PC-9 (cell line): Measurements from ENCODE around the gene OSGEP. TPM values are rescaled to one million over a fixed set of nuclear protein-coding genes. Genes with fewer than 3 reads are reported as not detected.

Experiments
- BruUV-seq: library from RNA; stranded (reverse); fragments of 400-500 nt; replicated peaks from 2 replicates; lab custom pipeline; 2021; lab: Mats Ljungman, UMichigan
- CTCF ChIA-PET: fragments of 300-600 bp; sonication (Branson Sonifier 250); formaldehyde crosslinking; loops from one replicate; lab custom pipeline; 2022; ENCODE audit warnings: antibody characterized with exemption; lab: Charles Lee
- POLR2A ChIA-PET: fragments of 300-600 bp; sonication (Branson Sonifier 250); formaldehyde crosslinking; loops from one replicate; lab custom pipeline; 2022; ENCODE audit warnings: antibody characterized with exemption; ENCODE audit not compliant: unreplicated experiment; lab: Charles Lee
- DNase-seq, 2 experiments: peaks; one replicate each; pipeline versions ENCODE4 v3.0.0 to v3.0.0-alpha.2; 2015 to 2022; ENCODE audit warnings: mixed read lengths in 1 of 2
- H2AFZ ChIP-seq: fragments of 200-600 bp; sonication (generic); 2 replicates; pipeline ENCODE4 v1.8.1; 2017; ENCODE audit warnings: antibody characterized with exemption
- H3F3A ChIP-seq: fragments of 200-600 bp; sonication (generic); 2 replicates; pipeline ENCODE4 v1.8.1; 2017; ENCODE audit warnings: antibody characterized with exemption, mild to moderate bottlenecking, low read depth; ENCODE audit not compliant: insufficient read depth
- H3K27ac ChIP-seq: fragments of 200-600 bp; sonication (generic); 2 replicates; pipeline ENCODE4 v1.6.1; 2016; ENCODE audit warnings: mixed run types
- H3K27me3 ChIP-seq: fragments of 200-600 bp; sonication (generic); 2 replicates; pipeline ENCODE4 v1.6.1; 2016; ENCODE audit warnings: low read depth, mixed run types; ENCODE audit not compliant: insufficient read depth
- H3K36me3 ChIP-seq: fragments of 200-600 bp; sonication (generic); 2 replicates; pipeline ENCODE4 v1.6.1; 2016; ENCODE audit warnings: low read depth, mixed run types
- H3K4me1 ChIP-seq: fragments of 200-600 bp; sonication (generic); replicated peaks from 2 replicates; pipeline ENCODE4 v1.6.1; 2016; ENCODE audit warnings: mixed run types; ENCODE audit not compliant: insufficient read depth
- H3K4me2 ChIP-seq: fragments of 200-600 bp; sonication (generic); 2 replicates; pipeline ENCODE4 v1.6.1; 2017; ENCODE audit warnings: mixed run types
- H3K4me3 ChIP-seq: fragments of 200-600 bp; sonication (generic); 2 replicates; pipeline ENCODE4 v1.6.1; 2016; ENCODE audit warnings: mixed run types
- H3K79me2 ChIP-seq: fragments of 200-600 bp; sonication (generic); 2 replicates; pipeline ENCODE4 v1.6.1; 2017; ENCODE audit warnings: low read depth, mixed run types
- H3K9me2 ChIP-seq: fragments of 200-600 bp; sonication (generic); 2 replicates; pipeline ENCODE4 v1.8.1; 2017; ENCODE audit warnings: mild to moderate bottlenecking; ENCODE audit not compliant: insufficient read depth
- H3K9me3 ChIP-seq: fragments of 200-600 bp; sonication (generic); 2 replicates; pipeline ENCODE4 v1.8.1; 2016; ENCODE audit warnings: low read depth; ENCODE audit not compliant: insufficient read depth
- H4K20me1 ChIP-seq: fragments of 200-600 bp; sonication (generic); 2 replicates; pipeline ENCODE4 v1.8.1; 2017; ENCODE audit not compliant: insufficient read depth
- CTCF ChIP-seq: fragments of 200-600 bp; sonication (generic); conservative IDR thresholded peaks from 2 replicates; pipeline ENCODE4 v1.6.1; 2017; ENCODE audit warnings: mixed run types, antibody characterized with exemption, mild to moderate bottlenecking, moderate library complexity
- EZH2 ChIP-seq: fragments of 200-600 bp; sonication (generic); IDR thresholded peaks from 2 replicates; pipeline ENCODE4 v1.8.0; 2017; ENCODE audit warnings: antibody characterized with exemption, low read depth
- intact Hi-C: fragments of 100-400 bp; cut with micrococcal nuclease; formaldehyde crosslinking; loops from one replicate; pipeline ENCODE4 v1.10.0; 2022; ENCODE audit not compliant: unreplicated experiment
- total RNA-seq: library from RNA; stranded (reverse); gene quantifications from 2 replicates; pipeline ENCODE4 v1.2.3, GENCODE V29; 2021

The OSGEP gene
- total RNA-seq, 1 experiment from 2014 or later: 20.6 TPM

GRCh38 chr14:20490563-20490962 lies 36.0 kb upstream of the OSGEP start:
- no peak overlapping the region for H2AFZ ChIP-seq
- H3K79me2 ChIP-seq: no peaks in the 10 kb centered on the region

GRCh38 chr14:20489093-20489994 lies 34.7 kb upstream of the OSGEP start:
- no peak overlapping the region for H3K4me3 ChIP-seq
- H3K9me3 ChIP-seq: no peaks in the 10 kb centered on the region
- peaks cover under 1% of the 10 kb centered on the region; the same call in 1 of the 2 replicates for H3F3A ChIP-seq
- no peak overlapping the region for H3K27ac ChIP-seq
- H3K36me3 ChIP-seq: no peaks in the 10 kb centered on the region
- no peaks in the 10 kb centered on the region for H3K9me2 ChIP-seq
- H3K4me1 ChIP-seq: peaks cover 12% of the 10 kb centered on the region
- intact Hi-C loops: no loop called here
- no peak overlapping the region for H2AFZ ChIP-seq
- H3K27me3 ChIP-seq: no peaks in the 10 kb centered on the region
- H3K4me2 ChIP-seq: peak overlapping the region; percentile 40; the same call in 1 of the 2 replicates
- peak; percentile 11 to 45 for DNase-seq
- no peaks in the 10 kb centered on the region for H4K20me1 ChIP-seq
- H3K79me2 ChIP-seq: no peaks in the 10 kb centered on the region
- ChIA-PET CTCF (no interaction called here), POLR2A (no interaction called here)
- BruUV-seq: no TSS peak
- TF ChIP-seq EZH2 (no peak), CTCF (no peak)

More at GRCh38 chr14:20490563-20490962, 36.0 kb upstream of the OSGEP start:
- CTCF ChIA-PET: no interaction called here
- Histone ChIP-seq H3F3A (peaks cover 13% of the 10 kb centered on the region; the same call in 1 of the 2 replicates), H3K27me3 (no peaks in the 10 kb centered on the region), H3K4me3 (no peak overlapping the region), H3K4me1 (peaks cover 15% of the 10 kb centered on the region), H3K9me3 (no peaks in the 10 kb centered on the region), H3K36me3 (no peaks in the 10 kb centered on the region), H3K9me2 (no peaks in the 10 kb centered on the region), H3K27ac (no peak overlapping the region), H4K20me1 (no peaks in the 10 kb centered on the region), H3K4me2 (no peak overlapping the region)
- DNase-seq: no peak
- POLR2A ChIA-PET: no interaction called here
- TF ChIP-seq CTCF: no peak
- no peak for TF ChIP-seq EZH2
- no TSS peak for BruUV-seq
- intact Hi-C loops: no loop called here

- ChIA-PET CTCF (no interaction called here), POLR2A (interaction anchor here (0.8 kb wide), 1 partner anchor 187 kb away, joined by 6 read pairs; no protein-coding TSS in a partner anchor)
- H3K4me3 ChIP-seq: no peak overlapping the region
- H2AFZ ChIP-seq: no peak overlapping the region
- no peaks in the 10 kb centered on the region for H3K27me3 ChIP-seq
- intact Hi-C loops: no loop called here
- no peak overlapping the region for H3K4me2 ChIP-seq
- no peak overlapping the region for H3K27ac ChIP-seq
- no peaks in the 10 kb centered on the region for H3F3A ChIP-seq
- no peaks in the 10 kb centered on the region for H3K79me2 ChIP-seq
- no peaks in the 10 kb centered on the region for H3K36me3 ChIP-seq
- no peaks in the 10 kb centered on the region for H4K20me1 ChIP-seq
- no peak for DNase-seq
- H3K9me2 ChIP-seq: no peaks in the 10 kb centered on the region
- H3K4me1 ChIP-seq: peaks cover 12% of the 10 kb centered on the region
- no peaks in the 10 kb centered on the region for H3K9me3 ChIP-seq
- BruUV-seq: no TSS peak
- no peak for TF ChIP-seq CTCF
- TF ChIP-seq EZH2: no peak
Observed at GRCh38 chr14:20487396-20487725, 32.7 kb upstream of the OSGEP start.
